Naive thymus-derived CD4-positive, alpha-beta T cell (primary cell): ENCODE data around the gene ATP11A. TPM values are rescaled to one million over a fixed set of nuclear protein-coding genes. Genes with fewer than 3 reads are reported as not detected.

Experiments
- ATAC-seq: fragments of 150-1000 bp; cut with Tn5 transposase; 2 replicates; pipeline ENCODE4 v1.10.0; 2021; ENCODE audit warnings: mild to moderate bottlenecking, moderate library complexity
- CTCF ChIA-PET: fragments of 350-600 bp; sonication (Branson Sonifier 250); formaldehyde crosslinking; loops from one replicate; lab custom pipeline; 2021; ENCODE audit warnings: antibody characterized with exemption; lab: Charles Lee
- POLR2A ChIA-PET: fragments of 350-600 bp; sonication (Branson Sonifier 250); formaldehyde crosslinking; loops from one replicate; lab custom pipeline; 2021; ENCODE audit warnings: antibody characterized with exemption, inconsistent platforms; lab: Charles Lee
- DNase-seq, 9 donors: peaks; one replicate each; pipeline versions ENCODE4 v3.0.0 to v3.0.0-alpha.2; 2020 to 2022; ENCODE audit warnings: mixed read lengths in 1 of 9
- H3K27ac ChIP-seq: one replicate; pipeline ENCODE4 v1.7.0; 2013; ENCODE audit warnings: mild to moderate bottlenecking, low read depth, low read length, moderate library complexity
- H3K27me3 ChIP-seq, 2 donors: one replicate each; pipeline ENCODE4 v1.7.0; 2013; ENCODE audit warnings: low read length in 2 of 2, mild to moderate bottlenecking in 2 of 2, moderate library complexity in 2 of 2; ENCODE audit not compliant: control insufficient read depth in 2 of 2, insufficient read depth in 2 of 2
- H3K36me3 ChIP-seq, 3 experiments: 1 replicate in 2 of 3; 2 replicates in 1 of 3; pipeline ENCODE4 v1.7.0; 2013; ENCODE audit warnings: low read length in 3 of 3, mild to moderate bottlenecking in 3 of 3, moderate library complexity in 1 of 3; ENCODE audit not compliant: insufficient read depth in 3 of 3, control insufficient read depth in 2 of 3
- H3K4me1 ChIP-seq, 2 donors: one replicate each; pipeline ENCODE4 v1.7.0; 2013; ENCODE audit warnings: low read length in 2 of 2, mild to moderate bottlenecking in 2 of 2, moderate library complexity in 1 of 2; ENCODE audit not compliant: control insufficient read depth in 2 of 2, insufficient read depth in 2 of 2
- H3K4me3 ChIP-seq: 2 replicates; pipeline ENCODE4 v1.7.0; 2013; ENCODE audit warnings: mild to moderate bottlenecking, low read length
- H3K9me3 ChIP-seq, 3 experiments: 1 replicate in 2 of 3; 2 replicates in 1 of 3; pipeline ENCODE4 v1.7.0; 2013; ENCODE audit warnings: low read length in 3 of 3; ENCODE audit not compliant: control insufficient read depth in 2 of 3
- H3K27ac Mint-ChIP-seq, 9 donors: one replicate each; pipeline ENCODE4 v1.8.0; 2020 to 2022; ENCODE audit warnings: mixed read lengths in 9 of 9, mild to moderate bottlenecking in 8 of 9, moderate library complexity in 5 of 9, inconsistent platforms in 2 of 9
- H3K27me3 Mint-ChIP-seq, 5 donors: one replicate each; pipeline ENCODE4 v1.8.0; 2021 to 2022; ENCODE audit warnings: mixed read lengths in 5 of 5, mild to moderate bottlenecking in 1 of 5
- H3K36me3 Mint-ChIP-seq, 5 donors: one replicate each; pipeline ENCODE4 v1.8.0; 2020 to 2022; ENCODE audit warnings: mixed read lengths in 5 of 5, mild to moderate bottlenecking in 3 of 5, inconsistent platforms in 1 of 5
- H3K4me1 Mint-ChIP-seq, 7 donors: one replicate each; pipeline ENCODE4 v1.8.0; 2020 to 2022; ENCODE audit warnings: mixed read lengths in 7 of 7, mild to moderate bottlenecking in 3 of 7, inconsistent platforms in 1 of 7
- H3K4me3 Mint-ChIP-seq, 10 donors: one replicate each; pipeline ENCODE4 v1.8.0; 2020 to 2022; ENCODE audit warnings: mild to moderate bottlenecking in 10 of 10, mixed read lengths in 10 of 10, moderate library complexity in 6 of 10, inconsistent platforms in 2 of 10
- H3K9me3 Mint-ChIP-seq, 11 donors: one replicate each; pipeline ENCODE4 v1.8.0; 2020 to 2022; ENCODE audit warnings: mixed read lengths in 11 of 11, mild to moderate bottlenecking in 4 of 11, inconsistent platforms in 1 of 11, moderate library complexity in 1 of 11
- intact Hi-C, 2 donors: fragments of 100-400 bp; cut with micrococcal nuclease; formaldehyde crosslinking; loops; one replicate each; pipeline ENCODE4 v1.15.1; 2023
- polyA plus RNA-seq, 2 donors: library from polyadenylated mRNA; unstranded; fragments of 300-500 nt; fragmentation: Illumina TruSeq; gene quantifications; one replicate each; pipeline ENCODE4 v1.2.3, GENCODE V29; 2021
- total RNA-seq, 6 experiments: library from RNA in 5 of 6; stranded (reverse) in 5 of 6; gene quantifications; 1 replicate in 5 of 6; 2 replicates in 1 of 6; pipeline ENCODE4 v1.2.3 and lab custom pipeline; 2021 to 2026

Gene ATP11A
- total and polyA plus RNA-seq, 7 experiments from 2014 or later: 4.3 to 111 (median 58.5) TPM

DNA sequence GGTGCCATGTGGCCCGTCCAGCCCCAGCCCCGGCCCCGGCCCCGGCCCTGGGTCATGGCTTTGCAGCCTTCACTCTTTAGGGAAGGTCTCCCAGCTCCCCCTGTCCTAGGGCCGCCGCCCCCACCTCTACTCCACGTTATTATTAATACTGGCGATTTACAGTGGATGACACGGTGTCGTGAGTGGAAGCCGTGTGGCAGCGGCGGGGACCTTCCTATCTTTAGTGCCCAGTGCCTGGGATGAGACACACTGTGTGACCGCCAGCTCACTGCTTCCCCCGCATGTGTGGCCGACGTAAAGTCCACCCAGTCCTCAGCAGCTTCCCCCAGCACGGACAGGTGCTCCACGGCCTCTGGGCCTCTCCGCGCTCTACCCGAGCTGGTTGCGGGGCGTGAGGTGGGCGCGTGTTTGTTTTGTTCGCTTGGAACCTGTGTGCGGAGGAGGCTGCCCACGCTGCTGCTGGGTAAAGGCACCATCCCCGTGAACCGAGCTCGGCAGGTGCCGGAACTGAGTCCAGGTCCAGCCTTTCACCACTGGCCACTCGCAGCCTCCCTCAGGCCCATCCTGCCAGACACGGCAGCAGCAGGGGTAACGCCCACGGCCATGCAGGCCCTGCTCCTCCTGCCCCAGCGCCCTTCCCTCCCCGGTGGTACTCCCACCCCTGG is 208.2 kb downstream of the ATP11A start:
- H3K4me3 Mint-ChIP-seq: peak overlapping the region in 1 of 10 donors; percentile 76
- no peak overlapping the region for H3K4me3 ChIP-seq
- intact Hi-C loops: no loop called here
- no peak overlapping the region for H3K27ac Mint-ChIP-seq
- H3K36me3 Mint-ChIP-seq: no peaks in the 10 kb centered on the region
- DNase-seq (no peak), ATAC-seq (no peak)
- H3K27ac ChIP-seq: no peak overlapping the region
- H3K4me1 Mint-ChIP-seq: peaks cover under 1 to 7% (median 3%) of the 10 kb centered on the region in 7 donors
- peaks cover 0 to 8% of the 10 kb centered on the region in 2 donors for H3K4me1 ChIP-seq
- peaks cover 0 to 6% of the 10 kb centered on the region in 2 donors for H3K27me3 ChIP-seq
- H3K36me3 ChIP-seq: no peaks in the 10 kb centered on the region
- POLR2A ChIA-PET: no interaction called here
- CTCF ChIA-PET: interaction anchor here (0.6 kb wide), 1 partner anchor 344 kb away, joined by 3 read pairs; no protein-coding TSS in a partner anchor
- no peaks in the 10 kb centered on the region for H3K9me3 Mint-ChIP-seq
- no peaks in the 10 kb centered on the region for H3K9me3 ChIP-seq
- H3K27me3 Mint-ChIP-seq: peaks cover 0 to 23% (median 0%) of the 10 kb centered on the region in 5 donors

DNA sequence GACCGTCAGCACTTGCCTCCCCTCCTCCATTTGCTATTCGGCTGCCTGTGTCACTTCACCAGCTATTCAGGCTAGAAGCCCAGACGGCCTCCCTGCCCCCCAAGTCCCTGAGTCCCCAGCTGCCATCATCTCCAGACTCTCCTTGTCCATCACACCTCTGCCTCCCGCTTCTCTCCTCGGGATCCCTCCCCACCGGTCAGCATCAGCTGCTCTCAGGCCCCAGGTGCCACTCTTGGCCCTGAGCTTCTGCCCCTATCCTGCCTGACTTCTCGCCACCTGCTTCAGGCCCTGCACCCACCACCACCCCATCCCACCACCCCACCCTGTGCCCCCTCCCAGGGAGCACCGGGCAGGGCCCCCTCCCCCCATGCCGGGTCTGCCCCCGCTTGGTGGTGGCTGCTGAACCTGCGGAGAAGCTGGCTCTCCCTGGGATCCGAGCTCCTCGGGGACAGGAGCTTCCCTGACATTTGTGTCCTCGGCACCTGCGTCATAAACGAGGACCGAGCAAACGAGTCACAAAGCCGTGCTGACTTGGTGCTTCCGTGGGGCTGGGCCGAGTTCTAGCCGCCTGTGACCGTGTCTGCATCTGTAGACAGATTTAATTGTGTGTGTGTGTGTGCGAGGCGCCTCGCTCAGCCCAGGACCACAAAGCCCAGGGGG is 208.9 kb downstream of the ATP11A start:
- intact Hi-C loops: no loop called here
- POLR2A ChIA-PET: no interaction called here
- Histone ChIP-seq H3K9me3 (no peaks in the 10 kb centered on the region), H3K4me3 (no peak overlapping the region), H3K36me3 (no peaks in the 10 kb centered on the region), H3K4me1 (peaks cover 0 to 1% of the 10 kb centered on the region in 2 donors), H3K27me3 (peaks cover 0 to 6% of the 10 kb centered on the region in 2 donors), H3K27ac (no peak overlapping the region)
- DNase-seq (no peak), ATAC-seq (no peak)
- Mint-ChIP-seq H3K27ac (peak overlapping the region in 1 of 9 donors; percentile 48), H3K4me1 (peaks cover 0 to 4% (median 0%) of the 10 kb centered on the region in 7 donors), H3K9me3 (no peaks in the 10 kb centered on the region), H3K27me3 (peaks cover 0 to 16% (median 0%) of the 10 kb centered on the region in 5 donors), H3K4me3 (peak overlapping the region in 1 of 10 donors; percentile 76), H3K36me3 (no peaks in the 10 kb centered on the region)
- CTCF ChIA-PET: no interaction called here

DNA sequence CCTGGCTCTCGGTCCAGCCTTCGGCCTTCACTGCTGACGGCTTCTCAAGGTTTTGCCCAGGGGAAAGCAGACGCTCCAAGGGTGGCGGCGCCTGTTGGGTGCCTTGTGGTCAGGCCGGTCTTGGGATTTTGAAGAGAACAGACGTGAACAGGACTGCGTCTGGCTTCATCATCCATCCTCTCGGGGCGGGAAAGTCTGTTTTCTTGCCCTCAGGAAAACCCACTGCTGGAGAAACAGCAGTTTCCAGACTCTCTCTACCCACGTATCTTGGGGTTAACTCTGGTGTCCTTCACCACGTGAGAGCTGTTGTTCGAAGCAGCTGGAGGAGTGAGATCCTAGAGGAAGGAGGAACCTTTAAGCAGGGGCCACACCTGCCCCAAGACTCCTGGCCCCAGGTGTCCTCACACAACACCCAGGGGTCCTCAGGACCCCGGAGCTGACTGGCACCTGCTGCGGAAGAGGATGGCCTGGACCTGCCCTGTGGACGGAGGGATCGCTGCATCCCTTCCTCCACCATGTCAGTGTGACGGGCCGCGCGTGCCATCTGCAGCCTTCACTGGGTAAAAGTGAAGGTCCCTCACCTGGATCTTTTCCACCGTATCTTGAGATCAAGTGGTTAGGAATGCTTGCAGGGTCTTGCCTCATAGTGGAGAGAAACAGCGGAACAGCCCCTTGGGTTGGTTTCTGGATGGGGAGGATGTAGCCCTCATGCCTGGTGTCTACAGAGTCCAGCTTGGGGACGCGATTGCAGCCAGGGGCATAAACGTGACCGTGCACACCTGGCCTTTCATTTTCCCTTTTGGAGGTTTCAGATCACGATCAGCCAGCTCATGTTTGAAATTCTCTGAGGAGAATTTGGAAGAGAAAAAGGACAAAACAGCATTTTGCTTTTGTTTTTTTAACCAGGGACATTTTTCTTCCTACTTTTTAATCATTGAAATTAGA is 209.7 kb downstream of the ATP11A start:
- Mint-ChIP-seq H3K36me3 (no peaks in the 10 kb centered on the region), H3K27ac (no peak overlapping the region), H3K4me1 (peaks cover 0 to 4% (median 0%) of the 10 kb centered on the region in 7 donors), H3K4me3 (no peak overlapping the region), H3K27me3 (peaks cover 0 to 16% (median 0%) of the 10 kb centered on the region in 5 donors), H3K9me3 (peaks cover 0 to 2% (median 0%) of the 10 kb centered on the region in 11 donors)
- Histone ChIP-seq H3K4me3 (no peak overlapping the region), H3K36me3 (no peaks in the 10 kb centered on the region), H3K4me1 (no peaks in the 10 kb centered on the region), H3K27me3 (peaks cover 0 to 6% of the 10 kb centered on the region in 2 donors), H3K27ac (no peak overlapping the region), H3K9me3 (peaks cover 0 to under 1% (median 0%) of the 10 kb centered on the region in 3 experiments)
- intact Hi-C loops: no loop called here
- ATAC-seq (no peak), DNase-seq (no peak)
- ChIA-PET CTCF (no interaction called here), POLR2A (no interaction called here)

DNA sequence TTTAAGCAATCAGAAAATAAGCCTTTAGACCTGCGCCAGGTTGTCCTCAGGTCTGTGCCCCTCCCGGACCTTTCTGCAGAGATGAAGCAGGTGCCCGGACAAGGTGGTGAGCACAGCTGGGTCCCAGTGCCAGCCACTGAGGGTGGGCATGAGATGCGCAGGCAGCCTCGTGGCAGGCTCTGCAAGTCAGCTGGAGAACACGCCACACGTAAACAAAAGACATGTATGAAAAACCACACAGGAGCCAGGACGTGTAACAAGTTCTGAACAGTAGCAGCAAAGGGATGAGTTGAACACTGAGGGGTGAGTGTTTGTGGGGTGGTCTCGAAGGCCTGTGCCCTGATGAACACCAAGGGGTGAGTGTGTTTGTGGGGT is 210.4 kb downstream of the ATP11A start:
- intact Hi-C loops: no loop called here
- H3K27me3 ChIP-seq: no peaks in the 10 kb centered on the region
- no peak overlapping the region for H3K27ac Mint-ChIP-seq
- ChIA-PET CTCF (no interaction called here), POLR2A (interaction anchor here (0.5 kb wide), 1 partner anchor 192 kb away, joined by 4 read pairs; no protein-coding TSS in a partner anchor)
- no peak overlapping the region for H3K27ac ChIP-seq
- H3K9me3 ChIP-seq: peaks cover 0 to 7% (median 3%) of the 10 kb centered on the region in 3 experiments
- no peaks in the 10 kb centered on the region for H3K4me1 ChIP-seq
- H3K4me3 ChIP-seq: no peak overlapping the region
- H3K9me3 Mint-ChIP-seq: peaks cover 0 to 7% (median 4%) of the 10 kb centered on the region in 11 donors
- no peak for DNase-seq
- H3K36me3 ChIP-seq: no peaks in the 10 kb centered on the region
- H3K27me3 Mint-ChIP-seq: peaks cover 0 to 12% (median 0%) of the 10 kb centered on the region in 5 donors
- no peak for ATAC-seq
- peaks cover 0 to under 1% (median 0%) of the 10 kb centered on the region in 5 donors for H3K36me3 Mint-ChIP-seq
- H3K4me3 Mint-ChIP-seq: no peak overlapping the region
- peaks cover 0 to 3% (median 0%) of the 10 kb centered on the region in 7 donors for H3K4me1 Mint-ChIP-seq

DNA sequence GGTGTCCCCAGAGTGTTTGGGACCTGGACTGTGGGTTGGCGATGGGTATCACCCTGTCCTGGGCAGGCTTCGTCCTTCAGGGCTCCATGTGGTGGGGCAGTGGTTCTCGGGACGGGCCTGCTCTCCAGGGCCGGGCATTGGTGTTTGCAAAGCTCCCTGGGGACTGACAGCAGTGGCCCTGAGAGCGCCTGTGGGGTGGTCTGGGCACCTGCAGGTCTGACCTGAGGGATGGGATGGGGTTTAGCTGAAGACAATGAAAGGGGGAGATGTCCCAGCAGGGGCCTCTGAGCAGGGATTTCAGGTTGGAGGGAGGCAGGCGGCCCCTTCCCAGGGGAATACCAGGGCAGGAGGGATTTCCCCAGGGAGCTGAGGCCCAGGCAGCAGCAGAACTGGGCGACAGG is 210.9 kb downstream of the ATP11A start:
- peaks cover 0 to 11% (median 5%) of the 10 kb centered on the region in 11 donors for H3K9me3 Mint-ChIP-seq
- Histone ChIP-seq H3K9me3 (peaks cover 0 to 12% (median 5%) of the 10 kb centered on the region in 3 experiments), H3K27ac (no peak overlapping the region), H3K27me3 (no peaks in the 10 kb centered on the region), H3K4me1 (no peaks in the 10 kb centered on the region), H3K36me3 (no peaks in the 10 kb centered on the region), H3K4me3 (no peak overlapping the region)
- ChIA-PET CTCF (no interaction called here), POLR2A (interaction anchor here (0.5 kb wide), 1 partner anchor 193 kb away, joined by 4 read pairs; no protein-coding TSS in a partner anchor)
- ATAC-seq (no peak), DNase-seq (no peak)
- intact Hi-C loops: no loop called here
- peaks cover 0 to 4% (median 0%) of the 10 kb centered on the region in 5 donors for H3K36me3 Mint-ChIP-seq
- H3K27ac Mint-ChIP-seq: no peak overlapping the region
- H3K4me3 Mint-ChIP-seq: no peak overlapping the region
- H3K4me1 Mint-ChIP-seq: peaks cover 0 to 1% (median 0%) of the 10 kb centered on the region in 7 donors
- H3K27me3 Mint-ChIP-seq: peaks cover 0 to 10% (median 0%) of the 10 kb centered on the region in 5 donors

DNA sequence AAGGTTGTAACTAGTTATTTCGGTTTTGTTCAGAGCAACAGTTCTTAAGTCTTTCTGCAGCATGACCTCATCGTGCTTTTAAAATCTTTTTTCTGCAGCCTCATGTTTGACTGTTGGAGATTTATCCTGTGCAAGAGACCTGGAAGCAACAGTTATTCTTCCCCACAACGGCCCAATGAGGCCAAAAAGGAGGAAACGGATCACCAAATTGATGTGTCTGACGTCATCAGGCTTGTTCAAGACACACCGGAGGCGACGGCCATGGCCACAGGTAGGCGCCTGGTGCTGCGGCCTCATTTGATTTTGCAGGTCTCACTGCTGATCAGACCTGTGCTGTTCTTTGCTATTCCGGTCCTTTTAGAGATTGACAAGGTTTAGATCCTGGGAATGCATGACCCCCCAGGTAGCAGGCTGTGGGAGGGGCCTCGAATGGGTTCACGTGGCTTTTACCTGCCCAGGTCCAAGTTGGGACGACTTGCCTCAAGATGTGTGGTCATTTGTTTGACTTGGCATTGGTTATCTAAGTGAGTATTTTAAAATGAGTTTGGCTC is 212.3 kb downstream of the ATP11A start:
- Mint-ChIP-seq H3K36me3 (peaks cover 0 to 4% (median 0%) of the 10 kb centered on the region in 5 donors), H3K27me3 (peaks cover 0 to 5% (median 0%) of the 10 kb centered on the region in 5 donors), H3K4me1 (peaks cover 0 to 1% (median 0%) of the 10 kb centered on the region in 7 donors), H3K27ac (no peak overlapping the region), H3K9me3 (peaks cover 0 to 24% (median 9%) of the 10 kb centered on the region in 11 donors), H3K4me3 (no peak overlapping the region)
- ChIA-PET CTCF (no interaction called here), POLR2A (no interaction called here)
- intact Hi-C loops: no loop called here
- H3K9me3 ChIP-seq: peaks cover 0 to 15% (median 5%) of the 10 kb centered on the region in 3 experiments
- ATAC-seq (no peak), DNase-seq (no peak)
- H3K36me3 ChIP-seq: no peaks in the 10 kb centered on the region
- no peak overlapping the region for H3K27ac ChIP-seq
- H3K27me3 ChIP-seq: no peaks in the 10 kb centered on the region
- H3K4me3 ChIP-seq: no peak overlapping the region
- no peaks in the 10 kb centered on the region for H3K4me1 ChIP-seq
